Epithelial cell of proximal tubule (primary cell): ENCODE data around the gene CD248. TPM values are rescaled to one million over a fixed set of nuclear protein-coding genes. Genes with fewer than 3 reads are reported as not detected.
"Not testable (repeated sequence)": the region's sequence is repeated elsewhere in the genome, so short reads cannot be mapped to it uniquely, and the experiment has no call there.

ENCODE experiments used
- DNase-seq: peaks from one replicate; pipeline ENCODE4 v3.0.0-alpha.2; 2011; ENCODE audit warnings: low read depth
- H3K4me3 ChIP-seq: 2 replicates; pipeline ENCODE4 v1.5.1; 2011; ENCODE audit warnings: low read depth, mild to moderate bottlenecking, low read length
- CTCF ChIP-seq: conservative IDR thresholded peaks from 2 replicates; pipeline ENCODE4 v1.5.1; 2012; ENCODE audit warnings: low read depth, mild to moderate bottlenecking, low read length
- total RNA-seq: library from RNA; depleted of rRNA; stranded (reverse); fragments of >200 nt; gene quantifications from 2 replicates; pipeline ENCODE4 v1.2.3, GENCODE V29; 2015

CD248 gene
- total RNA-seq, 1 donor from 2014 or later, result 1.0 TPM

- H3K4me3 ChIP-seq, result no peak overlapping the region
- no peak for DNase-seq
- no peak for TF ChIP-seq CTCF
These were observed 38.3 kb downstream of the CD248 start for GRCh38 chr11:66278363-66279091.

- no peak for DNase-seq
- no peak within 1 kb of the TSS for H3K4me3 ChIP-seq
- TF ChIP-seq CTCF, result no peak
These were observed 39.1 kb downstream of the CD248 start, which contains the start of gene CNIH2 for GRCh38 chr11:66277471-66278362. Gene CNIH2 (plus strand): TSS chr11:66278175. CDS start chr11:66278457, 282 bp downstream.

- H3K4me3 ChIP-seq, DNase-seq: not testable (repeated sequence)
These were observed 39.8 kb downstream of the CD248 start for GRCh38 chr11:66277064-66277463.

GRCh38 chr11:66276619-66277018 is 40.2 kb downstream of the CD248 start:
- not testable (repeated sequence) for DNase-seq, H3K4me3 ChIP-seq

- TF ChIP-seq CTCF, result no peak
- no peak for DNase-seq
- no peak overlapping the region for H3K4me3 ChIP-seq
These were observed 40.7 kb downstream of the CD248 start for GRCh38 chr11:66275984-66276612.

- no peak for DNase-seq
- TF ChIP-seq CTCF, result no peak
- no peak overlapping the region for H3K4me3 ChIP-seq
These were observed 41.4 kb downstream of the CD248 start for GRCh38 chr11:66275396-66275795.

- no peak for TF ChIP-seq CTCF
- no peak overlapping the region for H3K4me3 ChIP-seq
- DNase-seq, result no peak
These were observed 42.6 kb downstream of the CD248 start for GRCh38 chr11:66274219-66274618.
